Activated T-cell treated with anti-CD3 and anti-CD28 coated beads for 48 hours (primary cell): ENCODE data around the gene DEF6.

Source experiments
- DNase-seq: peaks from one replicate; pipeline ENCODE4 v3.0.0-alpha.2; 2020; ENCODE audit warnings: low read depth

DEF6 gene

GRCh38 chr6:35297601-35298481 lies at the start of gene DEF6:
DEF6 (plus strand) TSS chr6:35297818; CDS start chr6:35297857, 39 bp downstream.
- peak; percentile 84 for DNase-seq

GRCh38 chr6:35248300-35248699 lies 49.3 kb upstream of the DEF6 start:
- no peak for DNase-seq

GRCh38 chr6:35248965-35249364 lies 48.7 kb upstream of the DEF6 start:
- no peak for DNase-seq

GRCh38 chr6:35251949-35252348 lies 45.7 kb upstream of the DEF6 start:
- no peak for DNase-seq

- DNase-seq = no peak
These were observed 44.4 kb upstream of the DEF6 start for GRCh38 chr6:35253249-35253648.

GRCh38 chr6:35258336-35258735 lies 39.3 kb upstream of the DEF6 start:
- no peak for DNase-seq

GRCh38 chr6:35258858-35259193 lies 38.8 kb upstream of the DEF6 start:
- DNase-seq = peak; percentile 39

GRCh38 chr6:35259194-35259947 lies 38.2 kb upstream of the DEF6 start, which contains the start of gene ZNF76:
ZNF76 (plus strand) TSS chr6:35259735; CDS start chr6:35281152, 21,417 bp downstream.
- DNase-seq = peak; percentile 95

- peak; percentile 73 for DNase-seq
These were observed 37.5 kb upstream of the DEF6 start for GRCh38 chr6:35259948-35260590.

- DNase-seq = no peak
These were observed 36.7 kb upstream of the DEF6 start for GRCh38 chr6:35260591-35261570.

- DNase-seq = no peak
These were observed 35.0 kb upstream of the DEF6 start for GRCh38 chr6:35262596-35262995.

GRCh38 chr6:35264550-35265274 lies 32.9 kb upstream of the DEF6 start:
- DNase-seq = no peak

- DNase-seq = no peak
These were observed 32.1 kb upstream of the DEF6 start for GRCh38 chr6:35265523-35265922.

- DNase-seq = no peak
These were observed 30.2 kb upstream of the DEF6 start for GRCh38 chr6:35267446-35267845.

- no peak for DNase-seq
These were observed 29.7 kb upstream of the DEF6 start for GRCh38 chr6:35267897-35268296.

GRCh38 chr6:35272005-35272404 lies 25.6 kb upstream of the DEF6 start:
- DNase-seq = no peak

GRCh38 chr6:35273822-35274559 lies 23.6 kb upstream of the DEF6 start:
- no peak for DNase-seq

- no peak for DNase-seq
These were observed 21.8 kb upstream of the DEF6 start for GRCh38 chr6:35275744-35276260.

GRCh38 chr6:35278708-35279107 lies 18.9 kb upstream of the DEF6 start:
- no peak for DNase-seq

GRCh38 chr6:35280903-35281302 lies 16.7 kb upstream of the DEF6 start:
- DNase-seq = no peak
